HL-60 (cell line): ENCODE results near the gene LIN7A.

ENCODE experiments used
- DNase-seq, 2 experiments: peaks; one replicate each; pipeline ENCODE4 v3.0.0-alpha.2; 2010 to 2020; ENCODE audit warnings: low read depth in 1 of 2, low spot score in 1 of 2
- H3K27ac ChIP-seq: fragments of 250-450 bp; sonication (Bioruptor Pico); replicated peaks from 2 replicates; pipeline ENCODE4 v1.5.1; 2020; ENCODE audit warnings: mild to moderate bottlenecking, moderate library complexity
- H3K27me3 ChIP-seq: fragments of 250-450 bp; sonication (Bioruptor Pico); 2 replicates; pipeline ENCODE4 v1.5.1; 2021; ENCODE audit warnings: mild to moderate bottlenecking, moderate library complexity; ENCODE audit not compliant: insufficient read depth, poor library complexity, severe bottlenecking
- H3K4me3 ChIP-seq: replicated peaks from 2 replicates; pipeline ENCODE4 v1.5.1; 2011; ENCODE audit warnings: mild to moderate bottlenecking, control low read depth, low read length; ENCODE audit not compliant: insufficient read depth
- CTCF ChIP-seq: IDR thresholded peaks from one replicate; pipeline ENCODE4 v1.5.1; 2011; ENCODE audit warnings: low read length, control low read depth, inconsistent platforms; ENCODE audit not compliant: insufficient read depth
- GABPA ChIP-seq: IDR thresholded peaks from 2 replicates; pipeline ENCODE4 v1.6.1; 2012; ENCODE audit warnings: low read depth
- POLR2AphosphoS5 ChIP-seq: IDR thresholded peaks from 2 replicates; pipeline ENCODE4 v1.6.1; 2012; ENCODE audit warnings: low read depth
- SPI1 ChIP-seq: IDR thresholded peaks from 2 replicates; pipeline ENCODE4 v1.6.1; 2012; ENCODE audit warnings: low read depth, mild to moderate bottlenecking, borderline replicate concordance
- TF ChIP-seq, protein P1 (sequence below): IDR thresholded peaks from 2 replicates; pipeline ENCODE4 v1.6.1; 2012; ENCODE audit warnings: low read depth; ENCODE audit not compliant: insufficient replicate concordance

The LIN7A gene

DNA sequence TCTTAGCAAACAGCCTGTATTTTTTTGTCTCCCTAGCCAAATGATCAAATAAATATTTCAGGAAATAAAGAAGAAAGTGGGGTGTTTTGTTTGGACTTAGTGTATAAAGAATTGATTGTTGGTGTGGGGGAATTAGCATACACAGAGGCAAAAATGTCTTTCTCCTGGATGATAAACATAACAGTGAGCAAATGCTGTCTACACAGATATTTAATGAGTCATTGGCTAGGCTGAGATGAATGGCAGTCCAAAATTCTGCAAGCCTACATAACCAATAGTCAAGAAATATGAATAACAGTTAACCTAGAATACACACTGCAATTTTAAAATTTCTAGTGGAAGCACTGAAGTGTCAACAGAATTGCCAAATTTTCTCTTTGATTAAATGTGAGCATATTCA is 185.3 kb downstream of the LIN7A start:
- peaks cover 7% of the 10 kb centered on the region for H3K27me3 ChIP-seq
- TF ChIP-seq POLR2AphosphoS5 (no peak), CTCF (no peak), GABPA (no peak), SPI1 (no peak)
- TF ChIP-seq, protein P1, sequence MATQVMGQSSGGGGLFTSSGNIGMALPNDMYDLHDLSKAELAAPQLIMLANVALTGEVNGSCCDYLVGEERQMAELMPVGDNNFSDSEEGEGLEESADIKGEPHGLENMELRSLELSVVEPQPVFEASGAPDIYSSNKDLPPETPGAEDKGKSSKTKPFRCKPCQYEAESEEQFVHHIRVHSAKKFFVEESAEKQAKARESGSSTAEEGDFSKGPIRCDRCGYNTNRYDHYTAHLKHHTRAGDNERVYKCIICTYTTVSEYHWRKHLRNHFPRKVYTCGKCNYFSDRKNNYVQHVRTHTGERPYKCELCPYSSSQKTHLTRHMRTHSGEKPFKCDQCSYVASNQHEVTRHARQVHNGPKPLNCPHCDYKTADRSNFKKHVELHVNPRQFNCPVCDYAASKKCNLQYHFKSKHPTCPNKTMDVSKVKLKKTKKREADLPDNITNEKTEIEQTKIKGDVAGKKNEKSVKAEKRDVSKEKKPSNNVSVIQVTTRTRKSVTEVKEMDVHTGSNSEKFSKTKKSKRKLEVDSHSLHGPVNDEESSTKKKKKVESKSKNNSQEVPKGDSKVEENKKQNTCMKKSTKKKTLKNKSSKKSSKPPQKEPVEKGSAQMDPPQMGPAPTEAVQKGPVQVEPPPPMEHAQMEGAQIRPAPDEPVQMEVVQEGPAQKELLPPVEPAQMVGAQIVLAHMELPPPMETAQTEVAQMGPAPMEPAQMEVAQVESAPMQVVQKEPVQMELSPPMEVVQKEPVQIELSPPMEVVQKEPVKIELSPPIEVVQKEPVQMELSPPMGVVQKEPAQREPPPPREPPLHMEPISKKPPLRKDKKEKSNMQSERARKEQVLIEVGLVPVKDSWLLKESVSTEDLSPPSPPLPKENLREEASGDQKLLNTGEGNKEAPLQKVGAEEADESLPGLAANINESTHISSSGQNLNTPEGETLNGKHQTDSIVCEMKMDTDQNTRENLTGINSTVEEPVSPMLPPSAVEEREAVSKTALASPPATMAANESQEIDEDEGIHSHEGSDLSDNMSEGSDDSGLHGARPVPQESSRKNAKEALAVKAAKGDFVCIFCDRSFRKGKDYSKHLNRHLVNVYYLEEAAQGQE: no peak
- no peak overlapping the region for H3K4me3 ChIP-seq
- DNase-seq: no peak
- H3K27ac ChIP-seq: no peak overlapping the region

DNA sequence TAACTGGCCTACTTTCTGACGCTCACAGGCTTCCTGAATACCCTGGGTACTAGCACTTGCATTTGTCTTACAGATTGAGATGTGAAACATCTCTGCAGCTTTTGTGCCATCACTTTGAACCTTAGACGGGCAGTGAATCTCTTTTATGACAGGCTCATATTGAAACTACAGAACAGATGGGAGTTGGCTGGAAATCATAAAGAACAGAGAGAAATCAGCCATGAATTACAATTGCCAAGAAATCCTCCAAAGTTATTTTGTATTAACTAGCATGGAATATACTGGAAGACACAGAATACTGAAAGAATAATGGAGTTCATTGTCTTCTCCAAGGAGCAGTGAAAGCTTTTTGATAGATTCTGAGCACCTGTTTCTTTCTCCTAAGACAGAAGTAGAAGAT is 188.3 kb downstream of the LIN7A start:
- H3K4me3 ChIP-seq: no peak overlapping the region
- no peak overlapping the region for H3K27ac ChIP-seq
- peaks cover 7% of the 10 kb centered on the region for H3K27me3 ChIP-seq
- DNase-seq: no peak
- no peak for TF ChIP-seq CTCF
- TF ChIP-seq POLR2AphosphoS5: no peak
- no peak for TF ChIP-seq SPI1
- TF ChIP-seq, protein P1: no peak
- TF ChIP-seq GABPA: no peak

DNA sequence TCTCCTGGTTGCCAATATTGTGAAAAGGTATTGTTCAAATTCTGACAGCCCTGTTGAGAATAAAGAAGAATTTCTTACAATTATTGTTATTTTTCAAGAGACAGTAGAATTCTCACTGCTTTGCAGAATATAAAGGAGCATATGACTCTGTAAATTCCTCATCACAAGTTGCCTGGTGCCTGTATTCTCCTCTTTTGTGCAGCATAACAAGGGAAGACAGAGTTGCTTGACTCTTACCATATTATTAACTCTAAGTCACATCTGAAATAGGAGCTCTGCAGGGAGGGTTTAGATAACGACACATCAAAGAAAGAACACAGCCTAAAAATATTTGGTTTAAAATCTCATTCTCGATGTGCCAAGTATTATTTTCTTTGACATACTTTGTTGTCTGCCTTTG is 189.9 kb downstream of the LIN7A start:
- Histone ChIP-seq H3K27me3 (peaks cover 11% of the 10 kb centered on the region), H3K4me3 (no peak overlapping the region), H3K27ac (no peak overlapping the region)
- TF ChIP-seq POLR2AphosphoS5: no peak
- no peak for TF ChIP-seq SPI1
- no peak for TF ChIP-seq GABPA
- TF ChIP-seq CTCF: no peak
- TF ChIP-seq, protein P1: no peak
- no peak for DNase-seq
